Measurements from ENCODE around the gene KIAA0232.

KIAA0232 gene

GRCh38 chr4:6750286-6751221 lies 32.0 kb upstream of the KIAA0232 start:
- H4K20me1 ChIP-seq (ENCODE audit: insufficient read depth): no peaks in the 10 kb centered on the region
- no peaks in the 10 kb centered on the region for H3K36me3 ChIP-seq (ENCODE audit: insufficient read depth)
- no peaks in the 10 kb centered on the region for H3K27me3 ChIP-seq (ENCODE audit: insufficient read depth, low read depth)
- peaks cover 15% of the 10 kb centered on the region for H3K4me1 ChIP-seq (ENCODE audit: low read depth, poor library complexity, severe bottlenecking)
- H3K79me2 ChIP-seq (ENCODE audit: insufficient read depth, low read depth): no peaks in the 10 kb centered on the region
- TF ChIP-seq CTCF (conservative IDR thresholded peaks at IDR 0.05; ENCODE audit: low read depth, low read length): no peak
- no peak overlapping the region for H3K4me3 ChIP-seq (IDR thresholded peaks at IDR 0.05; ENCODE audit: insufficient read depth, low read depth, low read length)
- no peak overlapping the region for H3K9ac ChIP-seq
- H3K4me2 ChIP-seq: no peak overlapping the region
- no peak overlapping the region for H2AFZ ChIP-seq (ENCODE audit: low read depth)
- no peak overlapping the region for H3K27ac ChIP-seq

- no peaks in the 10 kb centered on the region for H3K79me2 ChIP-seq (ENCODE audit: insufficient read depth, low read depth)
- H3K4me1 ChIP-seq (ENCODE audit: low read depth, poor library complexity, severe bottlenecking): peaks cover 15% of the 10 kb centered on the region
- H3K9ac ChIP-seq: no peak overlapping the region
- no peak overlapping the region for H3K4me2 ChIP-seq
- no peak overlapping the region for H3K4me3 ChIP-seq (IDR thresholded peaks at IDR 0.05; ENCODE audit: insufficient read depth, low read depth, low read length)
- no peaks in the 10 kb centered on the region for H3K36me3 ChIP-seq (ENCODE audit: insufficient read depth)
- no peaks in the 10 kb centered on the region for H4K20me1 ChIP-seq (ENCODE audit: insufficient read depth)
- H3K27ac ChIP-seq: no peak overlapping the region
- no peaks in the 10 kb centered on the region for H3K27me3 ChIP-seq (ENCODE audit: insufficient read depth, low read depth)
- H2AFZ ChIP-seq (ENCODE audit: low read depth): no peak overlapping the region
- TF ChIP-seq CTCF (conservative IDR thresholded peaks at IDR 0.05; ENCODE audit: low read depth, low read length): no peak
Observed at GRCh38 chr4:6751611-6752485, 30.7 kb upstream of the KIAA0232 start.

GRCh38 chr4:6752486-6752829 lies 30.1 kb upstream of the KIAA0232 start:
- no peak overlapping the region for H3K27ac ChIP-seq
- no peak overlapping the region for H3K9ac ChIP-seq
- no peak overlapping the region; the same call in 1 of the 2 replicates for H3K4me2 ChIP-seq
- peaks cover 15% of the 10 kb centered on the region for H3K4me1 ChIP-seq (ENCODE audit: low read depth, poor library complexity, severe bottlenecking)
- H3K27me3 ChIP-seq (ENCODE audit: insufficient read depth, low read depth): no peaks in the 10 kb centered on the region
- no peaks in the 10 kb centered on the region for H3K79me2 ChIP-seq (ENCODE audit: insufficient read depth, low read depth)
- no peaks in the 10 kb centered on the region for H3K36me3 ChIP-seq (ENCODE audit: insufficient read depth)
- TF ChIP-seq CTCF (conservative IDR thresholded peaks at IDR 0.05; ENCODE audit: low read depth, low read length): no peak
- H2AFZ ChIP-seq (ENCODE audit: low read depth): no peak overlapping the region
- no peaks in the 10 kb centered on the region for H4K20me1 ChIP-seq (ENCODE audit: insufficient read depth)
- H3K4me3 ChIP-seq (IDR thresholded peaks at IDR 0.05; ENCODE audit: insufficient read depth, low read depth, low read length): no peak overlapping the region

- H3K4me2 ChIP-seq: peak overlapping the region; percentile 8
- no peaks in the 10 kb centered on the region for H3K79me2 ChIP-seq (ENCODE audit: insufficient read depth, low read depth)
- H3K27ac ChIP-seq: peak overlapping the region; percentile 14; the same call in 1 of the 2 replicates
- H3K27me3 ChIP-seq (ENCODE audit: insufficient read depth, low read depth): no peaks in the 10 kb centered on the region
- no peak for TF ChIP-seq CTCF (conservative IDR thresholded peaks at IDR 0.05; ENCODE audit: low read depth, low read length)
- H3K9ac ChIP-seq: peak overlapping the region; percentile 30; the same call in 1 of the 2 replicates
- peaks cover 15% of the 10 kb centered on the region for H3K4me1 ChIP-seq (ENCODE audit: low read depth, poor library complexity, severe bottlenecking)
- H4K20me1 ChIP-seq (ENCODE audit: insufficient read depth): no peaks in the 10 kb centered on the region
- no peak overlapping the region for H3K4me3 ChIP-seq (IDR thresholded peaks at IDR 0.05; ENCODE audit: insufficient read depth, low read depth, low read length)
- H3K36me3 ChIP-seq (ENCODE audit: insufficient read depth): no peaks in the 10 kb centered on the region
- peak overlapping the region; percentile 33; the same call in 1 of the 2 replicates for H2AFZ ChIP-seq (ENCODE audit: low read depth)
Observed at GRCh38 chr4:6753103-6753560, 29.4 kb upstream of the KIAA0232 start.

Measured in KMS-11 (cell line).